SK-MEL-5 (cell line): Measurements from ENCODE around the gene OLIG2. TPM values are rescaled to one million over a fixed set of nuclear protein-coding genes. Genes with fewer than 3 reads are reported as not detected.

Source experiments
- DNase-seq: peaks from one replicate; pipeline ENCODE4 v3.0.0-alpha.2; 2016; ENCODE audit warnings: low read depth, low spot score
- in situ Hi-C: cut with HindIII; loops from 2 replicates; pipeline ENCODE4 v1.10.0; 2016; ENCODE audit warnings: low sequenced_read_pairs, high pct_unique_total_duplicates, low pct_unique_long_range_greater_than_20kb
- total RNA-seq: library from RNA; depleted of rRNA; stranded (reverse); fragments of >200 nt; shearing (Covaris generic); gene quantifications from 2 replicates; pipeline ENCODE4 v1.2.3, GENCODE V29; 2014

Gene OLIG2
- total RNA-seq, 1 experiment from 2014 or later: 25.8 TPM

DNA sequence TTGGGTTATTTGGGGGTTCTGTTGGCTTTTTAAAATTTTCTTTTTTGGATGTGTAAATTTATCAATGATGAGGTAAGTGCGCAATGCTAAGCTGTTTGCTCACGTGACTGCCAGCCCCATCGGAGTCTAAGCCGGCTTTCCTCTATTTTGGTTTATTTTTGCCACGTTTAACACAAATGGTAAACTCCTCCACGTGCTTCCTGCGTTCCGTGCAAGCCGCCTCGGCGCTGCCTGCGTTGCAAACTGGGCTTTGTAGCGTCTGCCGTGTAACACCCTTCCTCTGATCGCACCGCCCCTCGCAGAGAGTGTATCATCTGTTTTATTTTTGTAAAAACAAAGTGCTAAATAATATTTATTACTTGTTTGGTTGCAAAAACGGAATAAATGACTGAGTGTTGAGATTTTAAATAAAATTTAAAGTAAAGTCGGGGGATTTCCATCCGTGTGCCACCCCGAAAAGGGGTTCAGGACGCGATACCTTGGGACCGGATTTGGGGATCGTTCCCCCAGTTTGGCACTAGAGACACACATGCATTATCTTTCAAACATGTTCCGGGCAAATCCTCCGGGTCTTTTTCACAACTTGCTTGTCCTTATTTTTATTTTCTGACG lies 3.1 kb downstream of the OLIG2 start:
- in situ Hi-C loops: no loop called here
- no peak for DNase-seq

DNA sequence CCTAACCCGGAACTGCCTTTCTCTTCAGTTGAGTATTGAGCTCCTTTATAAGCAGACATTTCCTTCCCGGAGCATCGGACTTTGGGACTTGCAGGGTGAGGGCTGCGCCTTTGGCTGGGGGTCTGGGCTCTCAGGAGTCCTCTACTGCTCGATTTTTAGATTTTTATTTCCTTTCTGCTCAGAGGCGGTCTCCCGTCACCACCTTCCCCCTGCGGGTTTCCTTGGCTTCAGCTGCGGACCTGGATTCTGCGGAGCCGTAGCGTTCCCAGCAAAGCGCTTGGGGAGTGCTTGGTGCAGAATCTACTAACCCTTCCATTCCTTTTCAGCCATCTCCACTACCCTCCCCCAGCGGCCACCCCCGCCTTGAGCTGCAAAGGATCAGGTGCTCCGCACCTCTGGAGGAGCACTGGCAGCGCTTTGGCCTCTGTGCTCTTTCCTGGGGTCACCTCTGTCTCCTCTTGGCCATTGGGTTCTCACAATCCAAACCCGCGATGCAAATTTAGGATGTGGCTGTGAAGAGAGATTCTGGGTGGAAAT lies 3.7 kb downstream of the OLIG2 start:
- no peak for DNase-seq
- in situ Hi-C loops: no loop called here

DNA sequence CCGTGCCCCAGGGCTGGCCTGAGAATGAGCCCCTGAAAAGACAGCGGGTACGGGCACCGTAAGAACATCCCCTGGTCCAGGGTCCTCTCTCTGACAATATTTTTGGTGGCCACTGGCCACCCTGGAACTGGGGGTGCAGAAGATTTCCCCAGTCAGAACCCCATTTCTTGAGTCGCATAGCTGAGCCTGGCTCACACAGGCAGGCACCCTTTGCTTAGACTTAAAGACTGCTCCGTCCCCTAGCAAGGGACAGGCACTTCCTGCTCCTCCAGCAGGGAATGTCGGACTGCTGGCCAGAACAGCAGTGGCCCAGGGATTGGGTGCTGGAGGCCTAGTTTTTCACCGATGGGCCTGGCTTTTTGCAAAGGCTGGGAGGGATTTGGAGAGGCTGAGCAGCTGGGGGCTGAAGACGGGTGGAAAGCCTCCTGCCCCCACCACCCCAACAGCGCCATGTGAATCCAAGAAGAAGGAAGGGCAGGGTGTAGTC lies 4.3 kb downstream of the OLIG2 start:
- no peak for DNase-seq
- in situ Hi-C loops: no loop called here

DNA sequence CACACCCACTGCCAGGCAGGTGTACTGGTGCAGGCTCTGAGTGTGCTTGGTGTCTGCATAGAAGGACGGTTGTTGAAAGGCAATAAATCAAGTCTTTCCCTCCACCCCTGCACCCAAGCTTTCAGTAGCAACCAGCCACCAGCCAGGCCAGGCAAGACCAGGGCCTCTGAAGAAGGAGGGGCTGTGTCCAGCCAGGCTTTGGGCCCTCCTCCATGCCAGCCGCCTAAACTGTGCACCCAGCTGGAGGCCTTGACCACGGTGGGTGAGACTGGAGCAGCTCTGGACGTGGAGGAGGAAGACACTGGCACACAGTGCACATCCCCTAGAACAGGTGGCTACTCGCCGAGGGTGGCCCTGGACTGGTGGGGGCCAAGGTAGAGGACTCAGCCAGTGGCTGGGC lies 4.9 kb downstream of the OLIG2 start:
- DNase-seq: no peak

DNA sequence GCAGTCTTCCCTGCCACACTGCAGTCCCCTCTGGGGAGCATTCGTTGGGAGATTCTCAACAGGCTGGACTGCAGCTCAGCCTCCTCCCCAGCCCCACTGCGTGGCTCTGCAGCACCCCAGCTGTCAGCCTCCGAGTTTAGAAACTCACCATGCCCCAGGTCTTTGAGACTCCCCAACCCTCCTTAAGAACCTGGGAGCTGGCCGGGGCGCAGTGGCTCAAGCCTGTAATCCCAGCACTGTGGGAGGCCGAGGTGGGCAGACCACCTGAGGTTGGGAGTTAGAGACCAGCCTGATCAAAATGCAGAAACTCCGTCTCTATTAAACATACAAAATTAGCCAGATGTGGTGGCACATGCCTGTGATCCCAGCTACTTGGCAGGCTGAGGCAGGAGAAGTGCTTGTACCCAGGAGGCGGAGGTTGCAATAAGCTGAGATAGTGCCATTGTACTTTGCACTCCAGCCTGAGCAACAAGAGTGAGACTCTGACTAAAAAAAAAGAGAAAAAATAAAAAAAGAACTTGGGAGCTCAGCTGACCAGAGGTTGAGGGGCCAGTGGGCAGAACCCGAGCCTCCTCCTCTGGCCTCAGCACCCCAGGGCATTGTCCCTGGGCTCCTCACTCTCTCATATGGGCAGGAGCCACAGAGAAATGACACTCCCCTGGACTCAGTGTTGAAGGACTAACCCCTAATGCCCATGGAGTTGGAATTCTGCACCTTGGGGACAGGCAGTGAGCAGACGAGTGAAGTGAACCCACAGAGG lies 5.6 kb downstream of the OLIG2 start:
- no peak for DNase-seq
- in situ Hi-C loops: no loop called here

More for the DNA sequence above, 4.9 kb downstream of the OLIG2 start:
- in situ Hi-C loops: no loop called here

DNA sequence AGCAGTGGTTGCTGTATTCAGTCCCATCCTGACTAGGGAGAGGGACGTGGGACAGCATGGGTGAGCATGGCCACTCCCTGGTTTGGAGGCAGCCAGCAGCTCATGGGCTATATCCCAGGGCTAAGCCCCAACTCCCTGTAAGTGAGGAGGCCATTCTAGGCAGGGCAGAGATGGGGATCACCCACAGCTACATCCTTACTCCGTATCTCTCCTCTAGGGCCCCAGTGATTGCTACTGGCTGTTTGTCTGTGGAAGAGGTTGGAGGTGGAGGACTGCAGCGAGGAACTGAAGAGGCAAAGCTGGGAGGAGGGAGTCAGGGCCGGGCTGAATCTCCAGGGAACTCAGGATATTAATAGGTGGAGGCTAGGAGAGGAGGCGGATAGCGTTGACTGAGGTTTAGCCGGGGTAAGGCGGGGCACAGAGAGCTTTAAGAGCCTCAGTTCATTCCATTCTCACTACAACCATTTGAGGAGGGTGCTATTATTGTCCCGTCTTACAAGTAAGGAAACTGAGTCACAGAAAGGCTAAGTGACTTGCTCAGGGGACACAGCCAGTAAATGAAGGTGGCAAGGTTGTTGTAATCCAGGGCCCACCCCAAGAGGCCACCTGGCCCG lies 6.8 kb downstream of the OLIG2 start:
- no peak for DNase-seq
- in situ Hi-C loops: no loop called here

DNA sequence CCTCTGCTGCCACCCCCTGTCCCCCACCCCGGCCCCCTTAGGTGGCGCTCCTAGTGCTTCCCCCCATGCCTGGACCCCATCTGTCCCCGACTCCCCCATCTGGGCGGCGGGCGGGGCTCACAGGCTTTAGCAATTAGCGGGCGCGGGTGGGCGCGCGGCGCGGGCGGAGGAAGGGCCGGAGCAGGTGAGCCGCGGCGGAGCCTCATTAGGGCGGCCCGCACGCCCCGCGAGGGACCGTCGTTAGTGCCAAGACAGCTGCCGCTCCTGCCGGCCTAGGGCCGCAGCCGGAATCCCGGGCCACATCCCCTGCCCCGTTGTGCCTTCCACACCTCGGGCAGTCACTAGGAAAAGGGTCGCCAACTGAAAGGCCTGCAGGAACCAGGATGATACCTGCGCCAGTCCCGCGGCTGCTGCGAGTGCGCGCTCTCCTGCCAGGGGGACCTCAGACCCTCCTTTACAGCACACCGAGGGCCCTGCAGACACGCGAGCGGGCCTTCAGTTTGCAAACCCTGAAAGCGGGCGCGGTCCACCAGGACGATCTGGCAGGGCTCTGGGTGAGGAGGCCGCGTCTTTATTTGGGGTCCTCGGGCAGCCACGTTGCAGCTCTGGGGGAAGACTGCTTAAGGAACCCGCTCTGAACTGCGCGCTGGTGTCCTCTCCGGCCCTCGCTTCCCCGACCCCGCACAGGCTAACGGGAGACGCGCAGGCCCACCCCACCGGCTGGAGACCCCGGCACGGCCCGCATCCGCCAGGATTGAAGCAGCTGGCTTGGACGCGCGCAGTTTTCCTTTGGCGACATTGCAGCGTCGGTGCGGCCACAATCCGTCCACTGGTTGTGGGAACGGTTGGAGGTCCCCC lies 7.6 kb downstream of the OLIG2 start:
- in situ Hi-C loops: no loop called here
- DNase-seq: no peak

DNA sequence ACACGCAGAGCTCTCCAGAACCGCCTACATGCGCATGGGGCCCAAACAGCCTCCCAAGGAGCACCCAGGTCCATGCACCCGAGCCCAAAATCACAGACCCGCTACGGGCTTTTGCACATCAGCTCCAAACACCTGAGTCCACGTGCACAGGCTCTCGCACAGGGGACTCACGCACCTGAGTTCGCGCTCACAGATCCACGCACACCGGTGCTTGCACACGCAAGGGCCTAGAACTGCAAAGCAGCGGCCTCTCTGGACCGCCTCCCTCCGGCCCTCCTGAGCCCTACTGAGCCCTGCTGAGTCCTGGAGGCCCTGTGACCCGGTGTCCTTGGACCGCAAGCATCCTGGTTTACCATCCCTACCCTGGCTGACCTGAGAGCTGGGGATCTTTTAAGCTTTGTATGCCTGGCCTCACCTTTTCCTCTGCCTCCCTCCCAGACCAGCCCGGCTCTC lies 8.3 kb downstream of the OLIG2 start:
- DNase-seq: no peak
- in situ Hi-C loops: no loop called here

DNA sequence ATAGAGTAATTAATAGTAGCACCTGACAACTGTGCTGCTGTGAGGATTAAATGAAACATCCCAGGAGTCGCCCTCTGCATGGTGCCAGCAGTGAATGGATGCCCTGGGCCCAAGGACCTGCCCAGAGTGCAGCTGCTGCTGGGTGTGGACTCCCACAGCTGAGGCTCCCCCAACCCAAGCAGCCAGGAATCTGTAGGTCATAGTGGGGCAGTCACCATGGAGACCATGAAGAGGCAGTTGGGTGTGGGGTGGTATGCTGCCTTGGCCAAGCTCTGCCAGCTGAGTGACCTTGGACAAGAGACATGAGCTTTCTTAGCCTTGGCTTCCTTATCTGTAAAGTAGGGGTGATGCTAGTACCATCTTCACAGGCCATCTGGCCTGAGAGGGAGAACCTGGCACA lies 9.4 kb downstream of the OLIG2 start:
- in situ Hi-C loops: no loop called here
- DNase-seq: no peak

DNA sequence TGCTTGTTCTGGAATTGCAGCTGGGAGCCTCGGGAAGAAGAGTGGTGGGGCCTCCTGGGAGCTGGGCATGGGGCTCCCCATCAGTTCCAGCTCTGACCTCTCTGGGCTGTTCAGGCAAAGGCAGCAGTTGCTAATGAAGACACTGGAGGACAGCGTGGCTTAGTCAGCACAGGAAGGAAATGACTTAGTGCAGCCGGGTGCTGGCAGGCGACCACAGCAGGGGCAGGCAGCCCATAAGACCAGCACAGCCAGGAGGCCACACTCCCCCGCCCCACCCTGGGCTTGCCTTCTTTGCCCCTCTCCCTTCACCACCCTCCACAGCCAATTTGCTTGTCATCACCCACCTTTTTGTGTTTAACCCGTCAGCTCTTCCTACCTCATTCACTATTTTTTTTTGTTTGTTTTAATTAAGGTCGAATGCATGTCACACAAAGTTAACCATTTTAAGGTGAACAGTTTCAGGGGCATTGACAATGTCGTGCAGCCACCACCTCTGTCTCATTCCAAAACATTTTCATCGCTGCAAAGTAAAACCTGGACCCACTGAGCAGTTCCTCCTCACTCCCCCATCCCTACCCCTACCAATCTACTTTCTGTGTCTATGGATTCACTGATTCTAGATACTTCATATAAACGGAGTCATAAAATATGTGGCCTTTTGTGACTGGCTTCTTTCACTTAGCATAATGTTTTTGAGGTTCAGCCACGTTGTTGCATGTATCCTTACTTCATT lies 10.9 kb downstream of the OLIG2 start:
- DNase-seq: peak; percentile 14
- in situ Hi-C loops: no loop called here

DNA sequence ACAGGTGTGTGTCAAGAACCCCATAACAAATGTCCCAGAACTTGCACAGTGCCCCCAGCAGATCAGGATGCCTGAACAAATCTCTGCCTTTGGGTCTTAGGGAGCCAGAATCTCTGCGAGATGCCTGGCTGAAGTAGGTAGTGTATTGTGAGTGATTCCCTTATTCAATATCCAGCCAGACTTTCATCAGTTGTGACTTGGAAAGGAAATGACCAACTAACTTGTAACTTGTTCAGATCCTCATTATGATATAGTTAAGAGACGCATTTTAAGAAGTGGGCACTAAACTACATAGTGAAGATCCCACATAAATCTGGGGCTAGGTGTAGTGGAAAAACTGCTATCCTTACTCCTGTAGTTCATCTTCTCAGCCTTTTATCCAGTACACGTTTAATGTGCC lies 11.8 kb downstream of the OLIG2 start:
- no peak for DNase-seq
- in situ Hi-C loops: no loop called here

DNA sequence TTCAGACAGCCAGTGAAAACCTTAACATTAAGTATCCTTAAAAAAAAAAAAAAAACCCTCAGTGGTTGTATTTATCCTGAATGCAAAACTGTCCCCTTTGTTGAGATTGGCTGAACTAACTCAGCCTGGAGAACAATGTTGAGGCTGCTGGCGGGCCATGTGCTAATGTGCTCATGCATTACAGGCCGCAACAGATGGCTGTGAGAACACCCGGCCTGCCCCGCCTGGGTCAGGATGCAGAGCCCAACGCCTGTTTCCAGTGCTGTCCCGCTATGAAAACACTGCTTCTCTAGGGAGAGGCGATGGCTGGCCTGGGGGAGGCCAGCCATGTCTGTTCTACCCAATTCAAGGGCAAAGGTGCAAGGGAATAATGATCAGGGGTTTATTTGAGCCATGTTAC lies 13.8 kb downstream of the OLIG2 start:
- in situ Hi-C loops: no loop called here

DNA sequence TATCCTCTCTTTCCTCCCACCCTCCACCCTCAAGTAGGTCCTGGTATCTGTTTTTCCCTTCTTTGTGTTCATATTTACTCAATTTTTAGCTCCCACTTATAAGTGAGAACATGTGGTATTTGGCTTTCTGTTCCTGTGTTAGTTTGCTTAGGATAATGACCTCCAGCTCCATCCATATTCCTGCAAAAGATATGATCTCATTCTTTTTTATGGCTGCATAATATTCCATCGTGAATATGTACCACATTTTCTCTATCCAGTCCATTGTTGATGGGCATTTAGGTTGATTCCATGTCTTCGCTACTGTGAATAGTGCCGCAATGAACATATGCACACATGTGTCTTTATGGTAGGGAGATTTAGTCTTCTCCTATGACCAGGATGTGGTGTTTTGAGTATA lies 14.5 kb downstream of the OLIG2 start:
- no peak for DNase-seq
- in situ Hi-C loops: no loop called here

More for the DNA sequence above, 13.8 kb downstream of the OLIG2 start:
- DNase-seq: no peak

DNA sequence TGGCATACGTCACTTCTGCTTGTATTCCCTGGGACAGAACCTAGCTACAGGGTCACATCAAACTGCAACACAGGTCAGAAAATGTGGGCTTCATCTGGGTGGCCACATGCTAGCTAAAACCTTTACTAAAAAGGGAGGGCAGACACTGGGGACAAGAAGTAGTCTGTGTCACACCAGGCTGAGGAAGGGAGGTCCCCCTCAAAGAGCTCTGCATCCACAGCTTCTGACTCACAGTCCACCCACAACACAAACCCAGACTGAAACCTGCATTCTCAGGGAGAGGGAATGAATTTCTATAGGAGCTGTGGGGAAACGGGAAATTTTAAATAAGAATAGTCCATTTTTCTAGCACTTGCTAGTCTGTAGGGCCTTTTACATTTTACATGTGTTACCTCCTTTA lies 16.2 kb downstream of the OLIG2 start:
- DNase-seq: no peak
- in situ Hi-C loops: no loop called here

DNA sequence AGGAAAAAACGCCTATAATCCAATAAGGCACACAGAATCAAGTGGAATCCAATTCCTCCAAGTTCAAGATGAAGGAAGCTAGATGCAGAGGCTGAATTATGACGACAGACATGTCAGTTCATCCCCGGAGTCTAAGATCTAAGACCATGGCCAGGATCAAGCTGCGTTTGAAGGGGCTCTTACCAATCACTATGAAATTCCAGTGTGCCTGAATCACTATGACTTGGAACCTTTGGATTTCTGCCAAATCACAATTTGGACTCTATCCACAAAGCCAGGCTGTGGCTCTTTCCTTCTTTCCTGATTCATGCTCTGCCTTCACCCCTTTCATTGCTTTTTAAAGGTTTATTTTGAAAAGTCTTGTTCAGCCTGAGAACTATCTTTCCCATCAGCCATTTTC lies 17.1 kb downstream of the OLIG2 start:
- no peak for DNase-seq
- in situ Hi-C loops: no loop called here

DNA sequence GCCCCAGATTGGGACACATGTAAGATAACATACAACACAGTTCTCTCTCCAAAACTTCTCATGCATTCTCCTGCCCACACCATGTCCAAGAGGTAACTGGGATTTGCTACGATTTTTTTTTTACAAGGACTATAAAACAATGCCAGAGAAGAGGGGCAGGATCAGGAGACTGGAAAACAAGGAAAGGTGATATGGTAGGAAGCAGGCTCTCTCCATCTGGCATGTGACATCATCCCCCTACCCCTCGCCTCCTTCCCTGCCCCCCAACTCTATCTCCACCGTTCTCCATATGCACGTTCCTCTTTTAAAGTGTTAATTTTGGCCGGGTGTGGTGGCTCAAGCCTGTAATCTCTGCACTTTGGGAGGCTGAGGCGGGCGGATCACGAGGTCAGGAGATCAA lies 20.7 kb downstream of the OLIG2 start:
- no peak for DNase-seq
- in situ Hi-C loops: no loop called here

DNA sequence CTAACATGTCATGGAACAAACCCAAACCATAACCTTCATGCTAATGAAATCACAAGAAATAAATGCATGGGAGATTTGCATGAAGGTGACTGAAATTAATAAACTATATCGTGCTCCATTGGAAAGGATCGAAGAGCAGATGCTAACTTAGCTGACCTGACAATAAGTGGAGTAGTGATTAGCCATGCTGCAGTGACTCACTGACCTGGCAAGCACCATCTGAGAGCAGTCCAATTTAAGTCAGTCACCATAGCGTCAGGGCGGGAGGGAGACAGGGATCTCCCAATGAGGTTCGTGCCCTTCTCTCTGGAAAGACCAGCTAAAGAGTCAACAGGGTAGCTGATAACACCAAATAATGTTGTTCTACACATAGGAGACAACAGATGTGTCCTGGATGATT lies 21.5 kb downstream of the OLIG2 start:
- in situ Hi-C loops: no loop called here
- no peak for DNase-seq
